Prostate gland (tissue), 2 donors: ENCODE results near the gene GRIN2A. TPM values are rescaled to one million over a fixed set of nuclear protein-coding genes. Genes with fewer than 3 reads are reported as not detected.

Experiments
- DNase-seq: peaks from one replicate; pipeline ENCODE4 v3.0.0-alpha.2; 2019; ENCODE audit warnings: low spot score
- H3K27ac ChIP-seq, 2 donors: fragments of 200-600 bp; sonication (generic); 2 replicates each; pipeline ENCODE4 v1.5.1; 2017 to 2019
- H3K27me3 ChIP-seq: fragments of 200-600 bp; sonication (generic); replicated peaks from 2 replicates; pipeline ENCODE4 v1.5.1; 2019; ENCODE audit not compliant: insufficient read depth
- H3K36me3 ChIP-seq, 2 donors: fragments of 200-600 bp; sonication (generic); 1 replicate in 1 of 2; 2 replicates in 1 of 2; pipeline versions ENCODE4 v1.5.1 to v1.8.1; 2017 to 2019
- H3K4me1 ChIP-seq: fragments of 200-600 bp; sonication (generic); replicated peaks from 2 replicates; pipeline ENCODE4 v1.5.1; 2019
- H3K4me3 ChIP-seq, 2 donors: fragments of 200-600 bp; sonication (generic); 2 replicates each; pipeline ENCODE4 v1.5.1; 2017 to 2019
- H3K9me3 ChIP-seq: fragments of 200-600 bp; sonication (generic); 2 replicates; pipeline ENCODE4 v1.5.1; 2017
- CTCF ChIP-seq, 4 experiments: fragments of 200-600 bp in 2 of 4; fragments of 450-650 bp in 2 of 4; sonication (generic) in 2 of 4; IDR thresholded peaks; 1 replicate in 3 of 4; 2 replicates in 1 of 4; pipeline ENCODE4 v1.5.1; 2016 to 2019; ENCODE audit warnings: antibody characterized with exemption in 4 of 4, mild to moderate bottlenecking in 2 of 4, moderate library complexity in 2 of 4
- POLR2A ChIP-seq: fragments of 450-650 bp; IDR thresholded peaks from one replicate; pipeline ENCODE4 v1.6.1; 2016; ENCODE audit warnings: antibody characterized with exemption, mild to moderate bottlenecking
- POLR2AphosphoS5 ChIP-seq: sonication (generic); formaldehyde crosslinking; IDR thresholded peaks from one replicate; pipeline ENCODE4 v1.6.1; 2017; ENCODE audit warnings: antibody characterized with exemption
- WGBS: methylation state at CpG from one replicate; pipeline ENCODE4 v1.1.5; 2018; 5-methylcytosine and 5-hydroxymethylcytosine counted together
- intact Hi-C: fragments of 100-400 bp; cut with DNase I; formaldehyde crosslinking; loops from one replicate; pipeline ENCODE4 v1.14.2; 2022
- total RNA-seq, 2 donors: library from RNA; depleted of rRNA; stranded (reverse); fragments of >200 nt; gene quantifications; one replicate each; pipeline ENCODE4 v1.1.0, GENCODE V29; 2016

GRIN2A gene
- total RNA-seq, 2 donors from 2014 or later, result 0.23 to 11.4 TPM

GRCh38 chr16:9950658-9951057 is 231.6 kb downstream of the GRIN2A start:
- Histone ChIP-seq H3K36me3 (no peaks in the 10 kb centered on the region), H3K27ac (no peak overlapping the region), H3K4me3 (no peak overlapping the region), H3K27me3 (peaks cover 4% of the 10 kb centered on the region), H3K4me1 (no peaks in the 10 kb centered on the region), H3K9me3 (no peaks in the 10 kb centered on the region)
- TF ChIP-seq CTCF (IDR thresholded peaks at IDR 0.05), result no peak
- TF ChIP-seq POLR2A, result no peak
- no peak for TF ChIP-seq POLR2AphosphoS5
- intact Hi-C loops, result no loop called here
- WGBS, result 52% methylated on average over 7 of the region's 7 CpGs
- no peak for DNase-seq

- H3K9me3 ChIP-seq, result no peaks in the 10 kb centered on the region
- H3K27ac ChIP-seq, result no peak overlapping the region
- H3K4me3 ChIP-seq, result no peak overlapping the region
- no peaks in the 10 kb centered on the region for H3K36me3 ChIP-seq
- no peaks in the 10 kb centered on the region for H3K4me1 ChIP-seq
- intact Hi-C loops, result no loop called here
- peaks cover 4% of the 10 kb centered on the region for H3K27me3 ChIP-seq
- TF ChIP-seq POLR2A (no peak), POLR2AphosphoS5 (no peak), CTCF (IDR thresholded peaks at IDR 0.05) (no peak)
- no peak for DNase-seq
- WGBS, result 91% methylated on average over 5 of the region's 5 CpGs
Observed at GRCh38 chr16:9949396-9949795, 232.8 kb downstream of the GRIN2A start.

GRCh38 chr16:9948933-9949332 is 233.3 kb downstream of the GRIN2A start:
- 88% methylated on average over 4 of the region's 4 CpGs for WGBS
- no peak overlapping the region for H3K4me3 ChIP-seq
- H3K36me3 ChIP-seq, result no peaks in the 10 kb centered on the region
- no peaks in the 10 kb centered on the region for H3K9me3 ChIP-seq
- H3K4me1 ChIP-seq, result no peaks in the 10 kb centered on the region
- DNase-seq, result no peak
- intact Hi-C loops, result no loop called here
- peaks cover 4% of the 10 kb centered on the region for H3K27me3 ChIP-seq
- no peak for TF ChIP-seq POLR2AphosphoS5
- TF ChIP-seq CTCF (IDR thresholded peaks at IDR 0.05), result no peak
- TF ChIP-seq POLR2A, result no peak
- no peak overlapping the region for H3K27ac ChIP-seq

GRCh38 chr16:9946022-9946720 is 236.1 kb downstream of the GRIN2A start:
- no peak overlapping the region for H3K4me3 ChIP-seq
- H3K36me3 ChIP-seq, result no peaks in the 10 kb centered on the region
- DNase-seq, result no peak
- intact Hi-C loops, result no loop called here
- WGBS, result 74% methylated on average over 3 of the region's 3 CpGs
- no peak for TF ChIP-seq CTCF (IDR thresholded peaks at IDR 0.05)
- TF ChIP-seq POLR2A, result no peak
- TF ChIP-seq POLR2AphosphoS5, result no peak
- H3K27ac ChIP-seq, result no peak overlapping the region
- H3K27me3 ChIP-seq, result no peaks in the 10 kb centered on the region
- H3K4me1 ChIP-seq, result no peaks in the 10 kb centered on the region
- H3K9me3 ChIP-seq, result no peaks in the 10 kb centered on the region

- Histone ChIP-seq H3K9me3 (no peaks in the 10 kb centered on the region), H3K36me3 (no peaks in the 10 kb centered on the region), H3K27me3 (no peaks in the 10 kb centered on the region), H3K27ac (no peak overlapping the region), H3K4me3 (no peak overlapping the region), H3K4me1 (no peaks in the 10 kb centered on the region)
- intact Hi-C loops, result no loop called here
- TF ChIP-seq POLR2A (no peak), CTCF (IDR thresholded peaks at IDR 0.05) (no peak), POLR2AphosphoS5 (no peak)
- WGBS, result 92% methylated on average over 5 of the region's 5 CpGs
- no peak for DNase-seq
Observed at GRCh38 chr16:9943121-9943520, 239.1 kb downstream of the GRIN2A start.
